NCI-H524 (cell line): ENCODE data around the gene POLN.

Experiments used
- DNase-seq, 2 experiments: peaks; one replicate each; lab custom pipeline; 2025; lab: John Stamatoyannopoulos, UW

Gene POLN

GRCh38 chr4:2058264-2059045, 183.5 kb downstream of the POLN start:
- peak in 1 of 2 experiments; percentile 54 for DNase-seq

DNA sequence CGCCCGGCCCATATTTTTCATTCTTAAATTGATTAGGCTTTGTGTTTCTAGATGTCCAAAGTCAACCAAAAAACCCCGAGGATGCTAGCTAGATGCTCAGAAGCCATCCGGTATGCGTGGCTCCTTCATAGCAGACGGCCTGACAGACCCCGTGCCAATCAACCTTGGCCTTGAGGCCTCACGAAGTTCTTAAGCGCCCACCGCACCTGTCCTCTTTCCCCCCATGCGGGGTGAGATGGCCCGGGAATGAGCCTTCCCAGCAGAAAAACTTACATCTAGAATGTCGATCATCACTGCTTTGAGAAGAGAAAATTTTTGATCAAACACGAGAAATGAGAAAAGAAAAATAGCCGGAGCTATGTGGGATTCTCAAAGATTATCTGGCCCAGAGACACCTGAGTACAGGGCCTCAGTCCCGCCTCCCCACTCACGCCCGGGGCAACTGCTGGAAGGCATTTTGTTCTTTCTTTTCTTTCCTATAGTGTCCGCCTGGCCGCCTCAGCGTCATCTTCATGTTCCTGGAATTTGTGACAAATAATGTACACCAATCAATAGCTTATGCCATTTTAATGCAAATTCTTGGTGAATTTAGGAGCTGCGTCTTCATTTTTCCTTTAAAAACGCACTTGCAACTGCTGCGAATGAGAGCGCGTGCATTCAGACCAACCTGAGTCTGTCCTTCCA, 184.4 kb downstream of the POLN start:
- no peak for DNase-seq

GRCh38 chr4:2054217-2054616, 187.7 kb downstream of the POLN start:
- no peak for DNase-seq

DNA sequence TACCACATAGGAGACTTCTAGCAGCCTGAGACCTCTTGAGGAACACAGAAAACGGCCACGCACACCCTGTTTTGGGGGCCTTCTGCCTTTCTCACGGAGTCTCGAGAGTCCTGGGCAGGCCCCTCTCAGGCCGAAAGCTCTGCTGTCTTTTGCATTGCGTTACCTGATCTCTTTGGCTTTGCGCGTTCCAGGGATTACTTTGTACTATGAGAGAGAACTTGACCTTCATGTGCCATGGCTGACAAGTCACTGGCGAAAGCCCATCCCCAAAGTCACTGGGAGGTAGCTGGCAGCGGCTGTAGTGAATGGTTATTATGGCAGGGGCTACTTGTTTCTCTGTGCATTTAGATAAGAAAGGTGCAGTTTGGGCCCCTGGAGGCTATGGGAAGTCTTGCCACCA, 190.8 kb downstream of the POLN start:
- no peak for DNase-seq

DNA sequence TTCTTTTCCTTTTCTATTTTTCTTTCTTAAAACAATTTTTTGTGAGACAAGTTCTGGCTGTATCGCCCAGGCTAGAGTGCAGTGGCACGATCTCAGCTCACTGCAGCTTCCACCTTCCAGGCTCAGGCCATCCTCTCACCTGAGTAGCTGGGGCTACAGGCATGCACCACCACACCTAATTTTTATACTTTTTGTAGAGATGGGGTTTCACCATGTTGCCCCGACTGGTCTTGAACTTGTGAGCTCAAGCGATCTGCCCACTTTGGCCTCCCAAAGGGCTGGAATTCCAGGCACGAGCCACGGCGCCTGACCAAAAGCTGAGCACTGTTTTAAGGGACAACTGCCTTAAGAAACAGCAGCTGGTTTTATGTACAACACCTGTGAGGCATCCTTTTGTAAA, 192.1 kb downstream of the POLN start:
- DNase-seq = no peak

- DNase-seq = no peak
Measured at GRCh38 chr4:2049381-2049780, 192.5 kb downstream of the POLN start.

DNA sequence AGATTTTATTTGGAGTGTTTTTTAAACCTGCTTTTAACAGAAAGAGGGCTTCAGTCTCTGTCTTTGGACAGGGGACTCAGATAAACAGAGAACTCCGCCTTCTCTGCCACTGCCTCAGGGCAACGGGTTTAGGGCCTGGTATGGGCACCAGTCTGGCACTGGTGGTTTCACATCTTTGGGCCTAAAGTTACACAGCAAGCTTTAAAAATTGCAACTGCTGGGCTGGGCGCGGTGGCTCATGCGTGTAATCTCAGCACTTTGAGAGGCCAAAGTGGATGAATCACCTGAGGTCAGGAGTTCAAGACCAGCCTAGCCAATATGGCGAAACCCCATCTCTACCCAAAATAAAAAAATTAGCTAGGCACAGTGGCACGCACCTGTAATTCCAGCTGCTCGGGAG, 193.1 kb downstream of the POLN start:
- no peak for DNase-seq

- no peak for DNase-seq
Measured at GRCh38 chr4:2047781-2048581, 193.9 kb downstream of the POLN start.

- DNase-seq = no peak
Measured at GRCh38 chr4:2047031-2047660, 194.8 kb downstream of the POLN start.

DNA sequence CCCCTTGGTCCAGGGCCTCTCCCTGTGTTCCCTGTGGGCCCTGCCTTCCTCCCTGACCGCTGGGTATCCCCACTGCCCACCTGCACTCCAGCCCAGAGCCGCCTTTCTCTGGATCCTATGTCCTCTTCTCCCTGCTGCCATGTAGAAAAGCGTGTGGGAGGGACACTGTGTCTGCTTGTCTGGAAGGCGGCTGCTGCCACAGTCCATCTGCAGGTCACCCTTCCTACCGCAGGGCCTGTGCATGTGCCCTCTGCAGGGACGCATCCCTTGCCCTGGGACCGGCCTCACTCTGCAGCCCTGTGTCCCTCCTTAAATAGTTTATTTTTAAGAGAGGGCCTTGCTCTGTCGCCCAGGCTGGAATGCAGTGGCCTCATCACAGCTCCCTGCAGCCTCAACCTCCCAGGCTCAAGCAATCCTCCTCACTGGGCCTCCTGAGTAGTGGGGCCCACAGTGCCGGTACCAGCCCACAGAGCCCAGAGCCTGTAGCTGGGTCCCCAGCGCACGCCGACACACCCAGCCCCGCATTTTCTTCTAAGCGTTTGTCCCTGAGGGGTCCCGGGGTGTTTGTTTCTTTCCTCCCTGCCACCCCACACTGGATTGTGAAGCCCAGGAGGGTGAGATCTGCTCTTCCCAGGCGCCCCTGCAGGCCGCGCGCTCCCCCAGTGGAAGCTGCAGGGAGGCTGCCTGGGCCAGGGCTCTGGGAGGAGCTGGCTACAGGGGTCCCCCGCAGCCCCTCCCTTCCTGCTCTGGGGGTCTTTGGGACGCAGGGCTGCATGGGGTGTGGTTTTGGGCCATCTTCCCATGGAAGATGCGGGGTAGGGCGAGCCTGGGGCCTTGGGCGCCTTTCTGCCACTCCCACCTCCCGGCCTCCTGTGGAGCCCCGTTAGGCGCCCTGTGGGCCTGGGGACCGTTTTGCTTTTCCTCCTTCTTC, 195.6 kb downstream of the POLN start:
- DNase-seq = no peak

GRCh38 chr4:2045518-2045951, 196.4 kb downstream of the POLN start:
- DNase-seq = no peak

GRCh38 chr4:2044542-2045517, 197.1 kb downstream of the POLN start:
- DNase-seq = no peak

- DNase-seq = no peak
Measured at GRCh38 chr4:2044119-2044485, 197.8 kb downstream of the POLN start.

GRCh38 chr4:2043396-2044118, 198.4 kb downstream of the POLN start:
- DNase-seq = no peak

GRCh38 chr4:2042947-2043395, 198.9 kb downstream of the POLN start:
- DNase-seq = no peak

DNA sequence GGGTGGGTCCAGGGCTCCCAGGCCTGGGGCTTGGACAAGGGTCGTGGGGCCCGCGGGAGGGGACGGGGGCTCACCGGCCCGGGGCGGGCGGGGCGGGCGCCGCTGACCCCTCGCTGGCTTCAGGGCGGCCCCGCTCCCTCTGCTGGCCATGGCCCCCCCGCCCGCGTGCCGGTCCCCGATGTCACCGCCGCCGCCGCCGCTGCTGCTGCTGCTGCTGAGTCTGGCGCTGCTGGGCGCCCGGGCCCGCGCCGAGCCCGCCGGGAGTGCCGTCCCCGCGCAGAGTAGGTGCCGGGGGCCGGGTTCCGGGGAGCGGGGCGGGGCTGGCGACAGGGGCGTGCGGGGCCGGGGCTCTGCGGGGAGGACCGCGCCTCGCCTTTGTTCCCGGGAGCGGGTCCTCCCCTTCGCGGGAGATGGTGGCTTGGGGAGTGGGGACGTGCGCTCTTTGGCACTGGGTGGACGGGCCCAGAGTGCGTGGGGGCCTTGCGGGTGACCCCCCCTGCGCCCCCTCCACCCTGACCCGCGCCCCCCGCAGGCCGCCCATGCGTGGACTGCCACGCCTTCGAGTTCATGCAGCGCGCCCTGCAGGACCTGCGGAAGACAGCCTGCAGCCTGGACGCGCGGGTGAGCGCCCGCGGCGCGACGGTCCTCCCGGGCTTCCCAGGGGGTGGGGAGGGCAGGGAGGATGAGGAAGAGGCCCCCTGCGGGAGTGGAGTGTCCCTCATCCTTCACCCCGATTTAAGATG, 199.5 kb downstream of the POLN start:
- no peak for DNase-seq

GRCh38 chr4:2041239-2042130, 200.4 kb downstream of the POLN start:
- DNase-seq = peak; percentile 81 to 88
